ENCODE measurements around the gene TCERG1.
"Not testable (repeated sequence)": the region's sequence is repeated elsewhere in the genome, so short reads cannot be mapped to it uniquely, and the experiment has no call there.

TCERG1 gene

GRCh38 chr5:146523698-146524097 is 76.6 kb downstream of the TCERG1 start:
- no peak for FAIRE-seq

- FAIRE-seq, result no peak
Measured at GRCh38 chr5:146527785-146528184, 80.7 kb downstream of the TCERG1 start.

GRCh38 chr5:146528236-146528635 is 81.1 kb downstream of the TCERG1 start:
- FAIRE-seq, result no peak

GRCh38 chr5:146529984-146530383 is 82.9 kb downstream of the TCERG1 start:
- no peak for FAIRE-seq

- peak; percentile 86 for FAIRE-seq
Measured at GRCh38 chr5:146533260-146533857, 86.2 kb downstream of the TCERG1 start.

GRCh38 chr5:146533882-146534281 is 86.7 kb downstream of the TCERG1 start:
- no peak for FAIRE-seq

GRCh38 chr5:146538432-146538831 is 91.3 kb downstream of the TCERG1 start:
- no peak for FAIRE-seq

- FAIRE-seq, result no peak
Measured at GRCh38 chr5:146539973-146540372, 92.8 kb downstream of the TCERG1 start.

GRCh38 chr5:146540414-146540813 is 93.3 kb downstream of the TCERG1 start:
- no peak for FAIRE-seq

- FAIRE-seq, result no peak
Measured at GRCh38 chr5:146541958-146542849, 95.1 kb downstream of the TCERG1 start.

GRCh38 chr5:146544232-146544631 is 97.1 kb downstream of the TCERG1 start:
- FAIRE-seq, result no peak

GRCh38 chr5:146548781-146549449 is 101.8 kb downstream of the TCERG1 start:
- FAIRE-seq, result no peak

- FAIRE-seq, result no peak
Measured at GRCh38 chr5:146549615-146550014, 102.5 kb downstream of the TCERG1 start.

GRCh38 chr5:146553446-146553845 is 106.3 kb downstream of the TCERG1 start:
- FAIRE-seq, result no peak

GRCh38 chr5:146556884-146557283 is 109.8 kb downstream of the TCERG1 start:
- FAIRE-seq, result not testable (repeated sequence)

- FAIRE-seq, result no peak
Measured at GRCh38 chr5:146560205-146560812, 113.2 kb downstream of the TCERG1 start.

Data from G401.6 (cell line).